GM23338 (cell line): ENCODE measurements around the gene LYZL4. TPM values are rescaled to one million over a fixed set of nuclear protein-coding genes. Genes with fewer than 3 reads are reported as not detected.

Experiments
- ATAC-seq: fragments of 200-7000 bp; cut with Tn5 transposase; 3 replicates; pipeline ENCODE4 v1.9.1; 2020
- DNase-seq: peaks from one replicate; pipeline ENCODE4 v3.0.0-alpha.2; 2015; ENCODE audit warnings: low spot score
- H2AFZ ChIP-seq: fragments of 200-600 bp; sonication (generic); 2 replicates; pipeline ENCODE4 v1.8.0; 2016; ENCODE audit warnings: antibody characterized with exemption, mild to moderate bottlenecking, moderate library complexity
- H3F3A ChIP-seq: fragments of 200-600 bp; sonication (generic); replicated peaks from 2 replicates; pipeline ENCODE4 v1.8.0; 2017; ENCODE audit warnings: antibody characterized with exemption, mixed run types, low read depth
- H3K27ac ChIP-seq: fragments of 200-600 bp; sonication (generic); 2 replicates; pipeline ENCODE4 v1.6.1; 2016; ENCODE audit warnings: low read depth
- H3K27me3 ChIP-seq: fragments of 200-600 bp; sonication (generic); 2 replicates; pipeline ENCODE4 v1.8.0; 2016; ENCODE audit warnings: mild to moderate bottlenecking, mixed run types, moderate library complexity; ENCODE audit not compliant: insufficient read depth
- H3K36me3 ChIP-seq: fragments of 200-600 bp; sonication (generic); 2 replicates; pipeline ENCODE4 v1.8.0; 2016; ENCODE audit warnings: mild to moderate bottlenecking; ENCODE audit not compliant: insufficient read depth
- H3K4me1 ChIP-seq: fragments of 200-600 bp; sonication (generic); 2 replicates; pipeline ENCODE4 v1.8.0; 2016; ENCODE audit warnings: mild to moderate bottlenecking, moderate library complexity; ENCODE audit not compliant: insufficient read depth
- H3K4me2 ChIP-seq: fragments of 200-600 bp; sonication (generic); 2 replicates; pipeline ENCODE4 v1.7.1; 2017; ENCODE audit warnings: mixed run types
- H3K4me3 ChIP-seq: fragments of 200-600 bp; sonication (generic); 2 replicates; pipeline ENCODE4 v1.6.1; 2016; ENCODE audit warnings: mixed run types
- H3K79me2 ChIP-seq: fragments of 200-600 bp; sonication (generic); replicated peaks from 2 replicates; pipeline ENCODE4 v1.8.0; 2017; ENCODE audit warnings: mild to moderate bottlenecking; ENCODE audit not compliant: insufficient read depth
- H3K9me2 ChIP-seq: fragments of 200-600 bp; sonication (generic); 2 replicates; pipeline ENCODE4 v1.8.0; 2017; ENCODE audit not compliant: insufficient read depth
- H4K20me1 ChIP-seq: fragments of 200-600 bp; sonication (generic); replicated peaks from 2 replicates; pipeline ENCODE4 v1.8.0; 2017; ENCODE audit warnings: mild to moderate bottlenecking; ENCODE audit not compliant: insufficient read depth
- H3K27ac Mint-ChIP-seq: 2 replicates; pipeline ENCODE4 v1.8.0; 2020; ENCODE audit warnings: inconsistent platforms, mild to moderate bottlenecking, moderate library complexity, mixed read lengths
- H3K27me3 Mint-ChIP-seq: 3 replicates; pipeline ENCODE4 v1.8.0; 2022; ENCODE audit warnings: low read depth, mild to moderate bottlenecking, moderate library complexity, mixed read lengths, inconsistent platforms; ENCODE audit not compliant: insufficient read depth, poor library complexity
- H3K36me3 Mint-ChIP-seq: 3 replicates; pipeline ENCODE4 v1.8.0; 2021; ENCODE audit warnings: low read depth, mild to moderate bottlenecking, inconsistent platforms, moderate library complexity, mixed read lengths
- H3K4me1 Mint-ChIP-seq: 3 replicates; pipeline ENCODE4 v1.8.0; 2020; ENCODE audit warnings: mild to moderate bottlenecking, inconsistent platforms, mixed read lengths
- H3K4me3 Mint-ChIP-seq: 3 replicates; pipeline ENCODE4 v1.8.0; 2021; ENCODE audit warnings: moderate library complexity, mild to moderate bottlenecking, inconsistent platforms, mixed read lengths
- H3K9me3 Mint-ChIP-seq: 3 replicates; pipeline ENCODE4 v1.8.0; 2020; ENCODE audit warnings: moderate library complexity, mild to moderate bottlenecking, inconsistent platforms, mixed read lengths
- CREB1 ChIP-seq: fragments of 250-450 bp; sonication (Bioruptor Pico); IDR thresholded peaks from 2 replicates; pipeline ENCODE4 v1.5.0; 2020; ENCODE audit warnings: low read depth, mild to moderate bottlenecking, moderate library complexity
- EZH2 ChIP-seq: fragments of 200-600 bp; sonication (generic); IDR thresholded peaks from one replicate; pipeline ENCODE4 v1.8.0; 2017; ENCODE audit warnings: antibody characterized with exemption, mild to moderate bottlenecking, low read depth; ENCODE audit not compliant: unreplicated experiment
- EZH2phosphoT487 ChIP-seq: fragments of 200-600 bp; sonication (generic); IDR thresholded peaks from one replicate; pipeline ENCODE4 v1.8.1; 2018; ENCODE audit warnings: antibody characterized with exemption; ENCODE audit not compliant: unreplicated experiment
- JUNB ChIP-seq: IDR thresholded peaks from one replicate; pipeline ENCODE4 v1.6.1; 2016; ENCODE audit warnings: antibody characterized with exemption; ENCODE audit not compliant: unreplicated experiment
- NANOG ChIP-seq: IDR thresholded peaks from 2 replicates; pipeline ENCODE4 v1.6.1; 2016; ENCODE audit warnings: antibody characterized with exemption, borderline replicate concordance
- POLR2AphosphoS5 ChIP-seq: IDR thresholded peaks from 2 replicates; pipeline ENCODE4 v1.6.1; 2016; ENCODE audit warnings: antibody characterized with exemption, low read depth
- STAT1 ChIP-seq: IDR thresholded peaks from one replicate; pipeline ENCODE4 v1.6.1; 2016; ENCODE audit warnings: antibody characterized with exemption; ENCODE audit not compliant: unreplicated experiment
- ZNF114 ChIP-seq: fragments of 250-450 bp; sonication (Bioruptor Pico); IDR thresholded peaks from 2 replicates; pipeline ENCODE4 v1.5.0; 2020; ENCODE audit warnings: mild to moderate bottlenecking, moderate library complexity
- ZNF331 ChIP-seq: fragments of 250-450 bp; sonication (Bioruptor Pico); IDR thresholded peaks from 2 replicates; pipeline ENCODE4 v1.5.0; 2020; ENCODE audit warnings: low read depth, mild to moderate bottlenecking, moderate library complexity
- ZNF462 ChIP-seq: fragments of 250-450 bp; sonication (Bioruptor Pico); IDR thresholded peaks from 2 replicates; pipeline ENCODE4 v1.5.0; 2020; ENCODE audit warnings: mild to moderate bottlenecking, moderate library complexity
- polyA plus RNA-seq: library from polyadenylated mRNA; unstranded; fragments of >200 nt; fragmentation: Nextera tagmentation; extraction: Ambion mirVana; gene quantifications from 2 replicates; pipeline ENCODE4 v1.2.1, GENCODE V29; 2016
- total RNA-seq: library from RNA; depleted of rRNA; stranded (reverse); fragments of >200 nt; shearing (Covaris generic); gene quantifications from 2 replicates; pipeline ENCODE4 v1.2.3, GENCODE V29; 2014
- TF ChIP-seq, protein P1 (sequence below), 2 experiments: fragments of 200-600 bp in 1 of 2; sonication (generic) in 1 of 2; conservative IDR thresholded peaks; 2 replicates each; pipeline versions ENCODE4 v1.5.1 to v1.6.1; 2016 to 2017; ENCODE audit warnings: antibody characterized with exemption in 2 of 2, low read depth in 2 of 2, mild to moderate bottlenecking in 2 of 2, moderate library complexity in 1 of 2
- TF ChIP-seq, protein P2 (sequence below): IDR thresholded peaks from 2 replicates; pipeline ENCODE4 v1.6.1; 2016; ENCODE audit warnings: antibody characterized with exemption
- TF ChIP-seq, protein P3 (sequence below): IDR thresholded peaks from one replicate; pipeline ENCODE4 v1.6.1; 2018; ENCODE audit warnings: antibody characterized with exemption; ENCODE audit not compliant: unreplicated experiment

LYZL4 gene
- total and polyA plus RNA-seq, 2 experiments from 2014 or later, result not detected

GRCh38 chr3:42451116-42451515 lies 40.7 kb upstream of the LYZL4 start:
- peaks cover 3% of the 10 kb centered on the region for H3K27me3 Mint-ChIP-seq
- H3K27ac ChIP-seq, result no peak overlapping the region
- peaks cover 24% of the 10 kb centered on the region for H3K4me1 Mint-ChIP-seq
- H4K20me1 ChIP-seq, result no peaks in the 10 kb centered on the region
- no peaks in the 10 kb centered on the region for H3F3A ChIP-seq
- no peaks in the 10 kb centered on the region for H3K36me3 ChIP-seq
- ATAC-seq (no peak), DNase-seq (no peak)
- H3K9me3 Mint-ChIP-seq, result no peaks in the 10 kb centered on the region
- H3K4me1 ChIP-seq, result peaks cover 18% of the 10 kb centered on the region
- no peak overlapping the region for H3K4me3 ChIP-seq
- no peaks in the 10 kb centered on the region for H3K79me2 ChIP-seq
- no peak overlapping the region for H3K27ac Mint-ChIP-seq
- no peak for TF ChIP-seq ZNF114 (CRISPR knock-in tag)
- TF ChIP-seq EZH2phosphoT487, result no peak
- TF ChIP-seq JUNB, result no peak
- TF ChIP-seq ZNF462 (CRISPR knock-in tag), result no peak
- TF ChIP-seq NANOG, result no peak
- no peak for TF ChIP-seq ZNF331 (CRISPR knock-in tag)
- TF ChIP-seq, protein P1, sequence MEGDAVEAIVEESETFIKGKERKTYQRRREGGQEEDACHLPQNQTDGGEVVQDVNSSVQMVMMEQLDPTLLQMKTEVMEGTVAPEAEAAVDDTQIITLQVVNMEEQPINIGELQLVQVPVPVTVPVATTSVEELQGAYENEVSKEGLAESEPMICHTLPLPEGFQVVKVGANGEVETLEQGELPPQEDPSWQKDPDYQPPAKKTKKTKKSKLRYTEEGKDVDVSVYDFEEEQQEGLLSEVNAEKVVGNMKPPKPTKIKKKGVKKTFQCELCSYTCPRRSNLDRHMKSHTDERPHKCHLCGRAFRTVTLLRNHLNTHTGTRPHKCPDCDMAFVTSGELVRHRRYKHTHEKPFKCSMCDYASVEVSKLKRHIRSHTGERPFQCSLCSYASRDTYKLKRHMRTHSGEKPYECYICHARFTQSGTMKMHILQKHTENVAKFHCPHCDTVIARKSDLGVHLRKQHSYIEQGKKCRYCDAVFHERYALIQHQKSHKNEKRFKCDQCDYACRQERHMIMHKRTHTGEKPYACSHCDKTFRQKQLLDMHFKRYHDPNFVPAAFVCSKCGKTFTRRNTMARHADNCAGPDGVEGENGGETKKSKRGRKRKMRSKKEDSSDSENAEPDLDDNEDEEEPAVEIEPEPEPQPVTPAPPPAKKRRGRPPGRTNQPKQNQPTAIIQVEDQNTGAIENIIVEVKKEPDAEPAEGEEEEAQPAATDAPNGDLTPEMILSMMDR (conservative IDR thresholded peaks at IDR 0.05; ENCODE audit: low read depth in 2 of 2), result no peak
- no peak for TF ChIP-seq POLR2AphosphoS5
- TF ChIP-seq, protein P2, sequence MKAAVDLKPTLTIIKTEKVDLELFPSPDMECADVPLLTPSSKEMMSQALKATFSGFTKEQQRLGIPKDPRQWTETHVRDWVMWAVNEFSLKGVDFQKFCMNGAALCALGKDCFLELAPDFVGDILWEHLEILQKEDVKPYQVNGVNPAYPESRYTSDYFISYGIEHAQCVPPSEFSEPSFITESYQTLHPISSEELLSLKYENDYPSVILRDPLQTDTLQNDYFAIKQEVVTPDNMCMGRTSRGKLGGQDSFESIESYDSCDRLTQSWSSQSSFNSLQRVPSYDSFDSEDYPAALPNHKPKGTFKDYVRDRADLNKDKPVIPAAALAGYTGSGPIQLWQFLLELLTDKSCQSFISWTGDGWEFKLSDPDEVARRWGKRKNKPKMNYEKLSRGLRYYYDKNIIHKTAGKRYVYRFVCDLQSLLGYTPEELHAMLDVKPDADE, result no peak
- no peak for TF ChIP-seq EZH2
- TF ChIP-seq, protein P3, sequence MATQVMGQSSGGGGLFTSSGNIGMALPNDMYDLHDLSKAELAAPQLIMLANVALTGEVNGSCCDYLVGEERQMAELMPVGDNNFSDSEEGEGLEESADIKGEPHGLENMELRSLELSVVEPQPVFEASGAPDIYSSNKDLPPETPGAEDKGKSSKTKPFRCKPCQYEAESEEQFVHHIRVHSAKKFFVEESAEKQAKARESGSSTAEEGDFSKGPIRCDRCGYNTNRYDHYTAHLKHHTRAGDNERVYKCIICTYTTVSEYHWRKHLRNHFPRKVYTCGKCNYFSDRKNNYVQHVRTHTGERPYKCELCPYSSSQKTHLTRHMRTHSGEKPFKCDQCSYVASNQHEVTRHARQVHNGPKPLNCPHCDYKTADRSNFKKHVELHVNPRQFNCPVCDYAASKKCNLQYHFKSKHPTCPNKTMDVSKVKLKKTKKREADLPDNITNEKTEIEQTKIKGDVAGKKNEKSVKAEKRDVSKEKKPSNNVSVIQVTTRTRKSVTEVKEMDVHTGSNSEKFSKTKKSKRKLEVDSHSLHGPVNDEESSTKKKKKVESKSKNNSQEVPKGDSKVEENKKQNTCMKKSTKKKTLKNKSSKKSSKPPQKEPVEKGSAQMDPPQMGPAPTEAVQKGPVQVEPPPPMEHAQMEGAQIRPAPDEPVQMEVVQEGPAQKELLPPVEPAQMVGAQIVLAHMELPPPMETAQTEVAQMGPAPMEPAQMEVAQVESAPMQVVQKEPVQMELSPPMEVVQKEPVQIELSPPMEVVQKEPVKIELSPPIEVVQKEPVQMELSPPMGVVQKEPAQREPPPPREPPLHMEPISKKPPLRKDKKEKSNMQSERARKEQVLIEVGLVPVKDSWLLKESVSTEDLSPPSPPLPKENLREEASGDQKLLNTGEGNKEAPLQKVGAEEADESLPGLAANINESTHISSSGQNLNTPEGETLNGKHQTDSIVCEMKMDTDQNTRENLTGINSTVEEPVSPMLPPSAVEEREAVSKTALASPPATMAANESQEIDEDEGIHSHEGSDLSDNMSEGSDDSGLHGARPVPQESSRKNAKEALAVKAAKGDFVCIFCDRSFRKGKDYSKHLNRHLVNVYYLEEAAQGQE, result no peak
- TF ChIP-seq STAT1, result no peak
- no peak for TF ChIP-seq CREB1 (CRISPR knock-in tag)
- H3K4me3 Mint-ChIP-seq, result no peak overlapping the region
- H3K4me2 ChIP-seq, result no peak overlapping the region
- no peaks in the 10 kb centered on the region; the same call in 1 of the 2 replicates for H3K9me2 ChIP-seq
- no peak overlapping the region for H2AFZ ChIP-seq
- no peaks in the 10 kb centered on the region for H3K36me3 Mint-ChIP-seq
- no peaks in the 10 kb centered on the region for H3K27me3 ChIP-seq
